DMS79 treated with DMSO at 0.1 percent for 48 hours (cell line): ENCODE data around the gene DDX53.

Experiments
- DNase-seq: peaks from one replicate; lab custom pipeline; 2025; lab: John Stamatoyannopoulos, UW

Gene DDX53

DNA sequence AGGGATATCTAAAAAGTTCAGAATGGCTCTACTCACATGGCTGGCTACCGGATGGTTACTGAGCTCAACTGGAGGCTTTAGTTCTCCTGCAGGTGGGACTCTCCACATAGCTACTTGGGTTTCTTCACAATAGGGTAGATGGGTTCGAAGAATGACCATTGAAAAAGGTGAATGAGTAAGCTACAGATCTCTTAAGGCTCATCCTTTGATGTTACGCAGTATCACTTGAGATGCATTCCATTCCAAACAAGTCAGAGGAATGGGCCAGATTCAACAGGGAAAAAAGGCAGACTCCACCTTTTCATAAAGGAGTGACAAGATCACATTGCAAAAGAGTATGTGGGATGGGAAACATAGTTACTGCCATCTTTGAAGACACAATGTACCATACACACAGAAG, 52.6 kb downstream of the DDX53 start:
- no peak for DNase-seq
